ENCODE measurements around the gene NEK7. TPM values are rescaled to one million over a fixed set of nuclear protein-coding genes. Genes with fewer than 3 reads are reported as not detected.
A peak's percentile ranks its signal among the peaks of the same experiment; 100 is the strongest.

Gene NEK7
- total RNA-seq, 4 donors from 2014 or later: 95.7 to 145 (median 132) TPM

GRCh38 chr1:198116069-198116468, 40.7 kb upstream of the NEK7 start:
- H3K4me1 ChIP-seq: no peaks in the 10 kb centered on the region
- TF ChIP-seq, protein P1, sequence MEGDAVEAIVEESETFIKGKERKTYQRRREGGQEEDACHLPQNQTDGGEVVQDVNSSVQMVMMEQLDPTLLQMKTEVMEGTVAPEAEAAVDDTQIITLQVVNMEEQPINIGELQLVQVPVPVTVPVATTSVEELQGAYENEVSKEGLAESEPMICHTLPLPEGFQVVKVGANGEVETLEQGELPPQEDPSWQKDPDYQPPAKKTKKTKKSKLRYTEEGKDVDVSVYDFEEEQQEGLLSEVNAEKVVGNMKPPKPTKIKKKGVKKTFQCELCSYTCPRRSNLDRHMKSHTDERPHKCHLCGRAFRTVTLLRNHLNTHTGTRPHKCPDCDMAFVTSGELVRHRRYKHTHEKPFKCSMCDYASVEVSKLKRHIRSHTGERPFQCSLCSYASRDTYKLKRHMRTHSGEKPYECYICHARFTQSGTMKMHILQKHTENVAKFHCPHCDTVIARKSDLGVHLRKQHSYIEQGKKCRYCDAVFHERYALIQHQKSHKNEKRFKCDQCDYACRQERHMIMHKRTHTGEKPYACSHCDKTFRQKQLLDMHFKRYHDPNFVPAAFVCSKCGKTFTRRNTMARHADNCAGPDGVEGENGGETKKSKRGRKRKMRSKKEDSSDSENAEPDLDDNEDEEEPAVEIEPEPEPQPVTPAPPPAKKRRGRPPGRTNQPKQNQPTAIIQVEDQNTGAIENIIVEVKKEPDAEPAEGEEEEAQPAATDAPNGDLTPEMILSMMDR (IDR thresholded peaks at IDR 0.05): no peak
- TF ChIP-seq POLR2A (IDR thresholded peaks at IDR 0.05): no peak
- no peaks in the 10 kb centered on the region for H3K36me3 ChIP-seq
- no peaks in the 10 kb centered on the region for H3K9me3 ChIP-seq
- H3K27me3 ChIP-seq: no peaks in the 10 kb centered on the region
- intact Hi-C loops (cut with DNase I; ENCODE audit: low total_unique reads): no loop called here
- no peak for DNase-seq
- H3K27ac ChIP-seq: no peak overlapping the region
- no peak overlapping the region for H3K4me3 ChIP-seq

- Histone ChIP-seq H3K27ac (no peak overlapping the region), H3K4me3 (no peak overlapping the region), H3K9me3 (no peaks in the 10 kb centered on the region), H3K4me1 (no peaks in the 10 kb centered on the region), H3K36me3 (no peaks in the 10 kb centered on the region), H3K27me3 (no peaks in the 10 kb centered on the region)
- TF ChIP-seq, protein P1 (IDR thresholded peaks at IDR 0.05): no peak
- no peak for TF ChIP-seq POLR2A (IDR thresholded peaks at IDR 0.05)
- intact Hi-C loops (cut with DNase I; ENCODE audit: low total_unique reads): no loop called here
- no peak for DNase-seq
Measured at GRCh38 chr1:198116469-198116868, 40.3 kb upstream of the NEK7 start.

GRCh38 chr1:198117267-198117666, 39.5 kb upstream of the NEK7 start:
- no peaks in the 10 kb centered on the region for H3K9me3 ChIP-seq
- no peak overlapping the region for H3K27ac ChIP-seq
- no peaks in the 10 kb centered on the region for H3K4me1 ChIP-seq
- TF ChIP-seq, protein P1 (IDR thresholded peaks at IDR 0.05): no peak
- H3K27me3 ChIP-seq: no peaks in the 10 kb centered on the region
- no peak overlapping the region for H3K4me3 ChIP-seq
- intact Hi-C loops (cut with DNase I; ENCODE audit: low total_unique reads): no loop called here
- DNase-seq: no peak
- H3K36me3 ChIP-seq: no peaks in the 10 kb centered on the region

DNA sequence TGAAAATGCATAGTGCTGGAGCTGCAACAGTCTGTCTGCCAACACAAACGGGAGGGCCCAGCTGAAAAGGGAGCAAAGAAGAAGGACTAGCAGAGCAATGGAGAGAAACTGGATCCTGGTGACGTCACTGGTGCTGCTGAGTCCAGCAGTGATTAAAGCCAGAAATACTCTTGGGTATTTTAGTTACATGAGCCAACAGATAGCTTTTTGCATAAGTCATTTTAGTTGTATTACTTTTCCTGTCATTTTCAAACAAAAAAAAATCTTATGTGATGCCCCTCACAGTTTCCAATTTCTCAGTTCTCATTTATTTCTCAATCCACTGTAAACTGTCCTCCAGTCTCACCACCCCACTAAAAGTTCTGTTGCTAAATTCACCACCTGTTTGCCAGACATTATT, 38.7 kb upstream of the NEK7 start:
- Histone ChIP-seq H3K4me1 (no peaks in the 10 kb centered on the region), H3K27me3 (no peaks in the 10 kb centered on the region), H3K36me3 (no peaks in the 10 kb centered on the region), H3K4me3 (no peak overlapping the region), H3K27ac (peak overlapping the region in 1 of 2 donors; percentile 13), H3K9me3 (no peaks in the 10 kb centered on the region)
- TF ChIP-seq POLR2A (IDR thresholded peaks at IDR 0.05): no peak
- TF ChIP-seq, protein P1 (IDR thresholded peaks at IDR 0.05): no peak
- peak; percentile 56 to 65 for DNase-seq
- intact Hi-C loops (cut with DNase I; ENCODE audit: low total_unique reads): no loop called here

DNA sequence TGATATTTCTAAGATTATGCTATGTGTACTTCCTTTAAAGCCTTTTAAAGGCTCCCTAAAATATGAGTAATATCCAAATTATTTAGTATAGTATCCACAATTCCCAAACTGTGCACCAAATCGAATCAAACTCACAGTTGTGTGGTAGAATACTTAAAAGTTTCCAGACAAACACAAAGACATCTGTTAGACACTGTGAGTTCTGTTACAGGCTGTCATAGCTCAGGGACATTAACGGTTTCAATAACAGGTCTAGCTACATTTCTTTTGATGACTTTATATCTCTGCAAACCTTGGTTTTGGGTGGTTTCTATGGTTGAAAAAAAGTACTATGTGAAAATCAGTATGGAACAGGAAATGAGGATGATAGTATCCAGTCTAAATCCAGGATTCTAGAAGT, 36.9 kb upstream of the NEK7 start:
- Histone ChIP-seq H3K27ac (no peak overlapping the region), H3K27me3 (no peaks in the 10 kb centered on the region), H3K9me3 (no peaks in the 10 kb centered on the region), H3K4me1 (no peaks in the 10 kb centered on the region), H3K36me3 (no peaks in the 10 kb centered on the region), H3K4me3 (no peak overlapping the region)
- intact Hi-C loops (cut with DNase I; ENCODE audit: low total_unique reads): no loop called here
- DNase-seq: no peak
- no peak for TF ChIP-seq POLR2A (IDR thresholded peaks at IDR 0.05)
- TF ChIP-seq, protein P1 (IDR thresholded peaks at IDR 0.05): no peak

Data from uterus (tissue), 4 donors.